HG02884 (cell line): Measurements from ENCODE around the gene CLDN16.

Experiments used
- ATAC-seq: cut with Tn5 transposase; IDR thresholded peaks from one replicate; pipeline ENCODE4 v1.9.1; 2021; ENCODE audit warnings: mild to moderate bottlenecking, moderate library complexity; ENCODE audit not compliant: unreplicated experiment

Gene CLDN16

GRCh38 chr3:190433626-190434025, 45.7 kb downstream of the CLDN16 start:
- no peak for ATAC-seq

- no peak for ATAC-seq
Observed at GRCh38 chr3:190435618-190436017, 47.7 kb downstream of the CLDN16 start.

GRCh38 chr3:190436331-190436730, 48.4 kb downstream of the CLDN16 start:
- ATAC-seq = no peak

GRCh38 chr3:190442240-190442639, 54.3 kb downstream of the CLDN16 start:
- ATAC-seq = no peak

- ATAC-seq = no peak
Observed at GRCh38 chr3:190443257-190443656, 55.3 kb downstream of the CLDN16 start.

- ATAC-seq = no peak
Observed at GRCh38 chr3:190444006-190444405, 56.0 kb downstream of the CLDN16 start.

- no peak for ATAC-seq
Observed at GRCh38 chr3:190444576-190445145, 56.7 kb downstream of the CLDN16 start.

GRCh38 chr3:190446573-190447279, 58.8 kb downstream of the CLDN16 start:
- no peak for ATAC-seq

- ATAC-seq = no peak
Observed at GRCh38 chr3:190448256-190448655, 60.3 kb downstream of the CLDN16 start.

GRCh38 chr3:190449801-190450200, 61.8 kb downstream of the CLDN16 start, which contains the start of gene TMEM207:
TMEM207 (minus strand) TSS chr3:190449901; CDS start chr3:190449809, 92 bp downstream.
- ATAC-seq = no peak

GRCh38 chr3:190455828-190456227, 67.9 kb downstream of the CLDN16 start:
- no peak for ATAC-seq

GRCh38 chr3:190456770-190457169, 68.8 kb downstream of the CLDN16 start:
- no peak for ATAC-seq

GRCh38 chr3:190458040-190458439, 70.1 kb downstream of the CLDN16 start:
- ATAC-seq = no peak
